Measurements from ENCODE around the gene BCAS1. TPM values are rescaled to one million over a fixed set of nuclear protein-coding genes. Genes with fewer than 3 reads are reported as not detected.

The BCAS1 gene
- total and polyA plus RNA-seq, 10 of the 15 experiments (the other 5 are each of a cell fraction or from before 2014, with no cell fraction given), result 0.21 to 1.4 (median 0.55) TPM

DNA sequence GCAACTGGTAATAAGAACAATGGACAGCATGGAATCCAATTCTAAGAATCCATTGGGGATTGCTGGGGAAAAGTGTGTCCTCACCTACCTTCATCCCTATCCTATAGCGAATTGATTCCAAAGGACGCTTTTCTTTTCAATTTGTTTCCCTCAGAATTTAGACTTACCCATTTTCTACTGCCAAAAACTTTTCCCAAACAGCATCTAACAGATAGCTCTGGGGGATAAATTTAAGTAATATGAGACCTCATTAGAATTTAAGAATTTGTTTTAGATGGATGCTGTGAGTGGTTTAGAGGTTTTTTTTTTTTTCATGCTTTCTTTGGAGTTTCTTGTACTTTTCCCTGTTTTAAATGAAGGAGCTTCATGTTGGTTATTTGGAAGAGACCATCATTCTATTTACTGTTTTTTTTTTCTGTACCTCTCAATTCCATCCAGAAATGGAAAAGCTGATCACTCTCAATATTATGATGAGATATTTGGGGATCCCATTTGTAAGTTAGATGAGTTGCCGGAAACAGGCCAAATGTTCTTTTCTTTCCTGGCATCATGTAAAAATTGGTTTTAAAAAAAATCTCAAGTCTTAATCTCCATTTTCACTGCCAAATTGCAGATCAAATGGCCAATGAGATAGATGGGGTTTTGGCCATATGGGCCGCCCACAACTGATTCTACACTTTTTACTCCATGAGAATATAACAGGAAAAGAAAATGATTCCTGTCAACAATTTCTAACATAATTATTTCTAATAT is 105.7 kb downstream of the BCAS1 start:
- POLR2A ChIA-PET, result no interaction called here
- DNase-seq (ENCODE audit: low read depth, low spot score), result no peak
- no peak overlapping the region for H3K4me2 ChIP-seq (ENCODE audit: control insufficient read depth, insufficient read depth)
- no peaks in the 10 kb centered on the region for H3K9me3 ChIP-seq (replicated peaks; ENCODE audit: control insufficient read depth, insufficient read depth, low read length)
- no peaks in the 10 kb centered on the region for H3K79me2 ChIP-seq (ENCODE audit: control insufficient read depth, insufficient read depth, low read length)
- no peak overlapping the region for H3K27ac ChIP-seq (ENCODE audit: control insufficient read depth, insufficient read depth)
- in situ Hi-C loops (cut with MboI), result loop anchor here (25.0 kb wide), 1 partner anchor 673 kb away; no protein-coding TSS in a partner anchor
- no TSS peak for BruUV-seq (replicated peaks)
- SMC1A ChIA-PET (ENCODE audit: uncharacterized antibody, unreplicated experiment), result interaction anchor here (0.6 to 2.0 kb wide), 5 partner anchors 8 to 430 kb away, joined by 3 to 5 read pairs (median 3); no protein-coding TSS in a partner anchor
- H2AFZ ChIP-seq (ENCODE audit: control insufficient read depth, low read depth, low read length), result no peak overlapping the region
- WGBS (ENCODE audit: insufficient coverage, insufficient replicate concordance, low lambda C conversion rate, missing lambda C conversion rate), result 94% methylated on average over 4 of the region's 4 CpGs
- no peak overlapping the region for H3K4me3 ChIP-seq
- intact Hi-C loops (cut with micrococcal nuclease; ENCODE audit: unreplicated experiment), result no loop called here
- H3K9ac ChIP-seq (ENCODE audit: control insufficient read depth, insufficient read depth, low read length), result no peak overlapping the region
- H3K4me1 ChIP-seq (ENCODE audit: control insufficient read depth, insufficient read depth, low read length), result no peaks in the 10 kb centered on the region
- no peak for FAIRE-seq
- H3K27me3 ChIP-seq (replicated peaks in 1 of 2; ENCODE audit: control insufficient read depth in 2 of 2, insufficient read depth in 2 of 2, low read length in 1 of 2), result no peaks in the 10 kb centered on the region; a peak in 1 of 4 replicates
- H4K20me1 ChIP-seq (ENCODE audit: control insufficient read depth, insufficient read depth), result no peaks in the 10 kb centered on the region
- no peak for ATAC-seq
- H3K36me3 ChIP-seq (ENCODE audit: control insufficient read depth in 2 of 2, insufficient read depth in 2 of 2, low read length in 1 of 2), result no peaks in the 10 kb centered on the region
- RAD21 ChIA-PET (ENCODE audit: unreplicated experiment), result no interaction called here
- CTCF ChIA-PET, result interaction anchor here (1.0 to 1.3 kb wide), 2 partner anchors 8 to 16 kb away, joined by 3 to 5 read pairs; no protein-coding TSS in a partner anchor
- TF ChIP-seq ETV6 (conservative IDR thresholded peaks at IDR 0.05 in 1 of 2, IDR thresholded peaks at IDR 0.05 in 1 of 2; ENCODE audit: borderline replicate concordance in 1 of 2, low read depth in 1 of 2) (peak in 1 of 2 experiments; percentile 57; a peak in 1 of 4 replicates), BMI1 (IDR thresholded peaks at IDR 0.05; ENCODE audit: borderline replicate concordance) (no peak)

DNA sequence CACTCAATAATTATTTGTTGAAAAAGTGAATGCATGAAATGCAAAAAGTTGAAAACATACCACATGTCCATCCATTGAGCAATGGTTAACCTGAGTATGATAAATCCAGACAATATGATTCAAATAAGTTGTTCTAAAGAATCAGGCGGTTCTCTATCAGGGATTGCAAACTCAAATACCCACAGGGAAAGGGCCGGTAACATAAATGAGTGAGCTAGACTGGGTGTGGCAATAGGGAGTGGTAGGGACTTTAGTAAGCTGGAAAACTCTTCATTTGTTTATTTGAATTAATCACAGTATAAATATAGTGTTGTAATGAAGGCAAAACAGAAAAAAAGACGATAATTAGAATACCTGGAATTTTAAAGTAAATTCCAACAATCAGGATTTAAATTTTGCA is 106.3 kb downstream of the BCAS1 start:
- RAD21 ChIA-PET (ENCODE audit: unreplicated experiment), result no interaction called here
- Histone ChIP-seq H3K36me3 (ENCODE audit: control insufficient read depth in 2 of 2, insufficient read depth in 2 of 2, low read length in 1 of 2) (no peaks in the 10 kb centered on the region), H3K79me2 (ENCODE audit: control insufficient read depth, insufficient read depth, low read length) (no peaks in the 10 kb centered on the region), H3K9ac (ENCODE audit: control insufficient read depth, insufficient read depth, low read length) (no peak overlapping the region), H3K4me1 (ENCODE audit: control insufficient read depth, insufficient read depth, low read length) (no peaks in the 10 kb centered on the region), H3K27me3 (replicated peaks in 1 of 2; ENCODE audit: control insufficient read depth in 2 of 2, insufficient read depth in 2 of 2, low read length in 1 of 2) (no peaks in the 10 kb centered on the region; a peak in 1 of 4 replicates), H3K9me3 (replicated peaks; ENCODE audit: control insufficient read depth, insufficient read depth, low read length) (no peaks in the 10 kb centered on the region), H4K20me1 (ENCODE audit: control insufficient read depth, insufficient read depth) (no peaks in the 10 kb centered on the region), H2AFZ (ENCODE audit: control insufficient read depth, low read depth, low read length) (no peak overlapping the region), H3K4me2 (ENCODE audit: control insufficient read depth, insufficient read depth) (no peak overlapping the region), H3K27ac (ENCODE audit: control insufficient read depth, insufficient read depth) (no peak overlapping the region), H3K4me3 (no peak overlapping the region)
- SMC1A ChIA-PET (ENCODE audit: uncharacterized antibody, unreplicated experiment), result interaction anchor here (1.0 to 2.0 kb wide), 4 partner anchors 8 to 98 kb away, joined by 3 to 5 read pairs (median 4); no protein-coding TSS in a partner anchor
- FAIRE-seq, result no peak
- CTCF ChIA-PET, result no interaction called here
- 46% methylated on average over 3 of the region's 3 CpGs for WGBS (ENCODE audit: insufficient coverage, insufficient replicate concordance, low lambda C conversion rate, missing lambda C conversion rate)
- POLR2A ChIA-PET, result no interaction called here
- BruUV-seq (replicated peaks), result no TSS peak
- no peak for ATAC-seq
- intact Hi-C loops (cut with micrococcal nuclease; ENCODE audit: unreplicated experiment), result no loop called here
- no peak for DNase-seq (ENCODE audit: low read depth, low spot score)
- in situ Hi-C loops (cut with MboI), result loop anchor here (25.0 kb wide), 1 partner anchor 673 kb away; no protein-coding TSS in a partner anchor
- TF ChIP-seq TCF3 (IDR thresholded peaks at IDR 0.05; ENCODE audit: borderline replicate concordance, insufficient read depth, low read depth, low read length) (no peak), STAT3 (IDR thresholded peaks at IDR 0.05; ENCODE audit: low read depth, low read length) (no peak), PAX5 (IDR thresholded peaks at IDR 0.05; ENCODE audit: borderline replicate concordance, low read depth, low read length) (no peak), ZNF217 (IDR thresholded peaks at IDR 0.05) (no peak), ZBED1 (IDR thresholded peaks at IDR 0.05; ENCODE audit: borderline replicate concordance) (no peak), SREBF2 (IDR thresholded peaks at IDR 0.05; ENCODE audit: low read length) (no peak)
- TF ChIP-seq, protein P1, sequence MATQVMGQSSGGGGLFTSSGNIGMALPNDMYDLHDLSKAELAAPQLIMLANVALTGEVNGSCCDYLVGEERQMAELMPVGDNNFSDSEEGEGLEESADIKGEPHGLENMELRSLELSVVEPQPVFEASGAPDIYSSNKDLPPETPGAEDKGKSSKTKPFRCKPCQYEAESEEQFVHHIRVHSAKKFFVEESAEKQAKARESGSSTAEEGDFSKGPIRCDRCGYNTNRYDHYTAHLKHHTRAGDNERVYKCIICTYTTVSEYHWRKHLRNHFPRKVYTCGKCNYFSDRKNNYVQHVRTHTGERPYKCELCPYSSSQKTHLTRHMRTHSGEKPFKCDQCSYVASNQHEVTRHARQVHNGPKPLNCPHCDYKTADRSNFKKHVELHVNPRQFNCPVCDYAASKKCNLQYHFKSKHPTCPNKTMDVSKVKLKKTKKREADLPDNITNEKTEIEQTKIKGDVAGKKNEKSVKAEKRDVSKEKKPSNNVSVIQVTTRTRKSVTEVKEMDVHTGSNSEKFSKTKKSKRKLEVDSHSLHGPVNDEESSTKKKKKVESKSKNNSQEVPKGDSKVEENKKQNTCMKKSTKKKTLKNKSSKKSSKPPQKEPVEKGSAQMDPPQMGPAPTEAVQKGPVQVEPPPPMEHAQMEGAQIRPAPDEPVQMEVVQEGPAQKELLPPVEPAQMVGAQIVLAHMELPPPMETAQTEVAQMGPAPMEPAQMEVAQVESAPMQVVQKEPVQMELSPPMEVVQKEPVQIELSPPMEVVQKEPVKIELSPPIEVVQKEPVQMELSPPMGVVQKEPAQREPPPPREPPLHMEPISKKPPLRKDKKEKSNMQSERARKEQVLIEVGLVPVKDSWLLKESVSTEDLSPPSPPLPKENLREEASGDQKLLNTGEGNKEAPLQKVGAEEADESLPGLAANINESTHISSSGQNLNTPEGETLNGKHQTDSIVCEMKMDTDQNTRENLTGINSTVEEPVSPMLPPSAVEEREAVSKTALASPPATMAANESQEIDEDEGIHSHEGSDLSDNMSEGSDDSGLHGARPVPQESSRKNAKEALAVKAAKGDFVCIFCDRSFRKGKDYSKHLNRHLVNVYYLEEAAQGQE (IDR thresholded peaks at IDR 0.05; ENCODE audit: low read depth, low read length), result no peak
